OCI-LY7 (cell line): ENCODE data around the gene PLPPR1.

Experiments used
- CTCF ChIP-seq: fragments of 200-600 bp; sonication (generic); conservative IDR thresholded peaks from 2 replicates; pipeline ENCODE4 v1.5.1; 2014; ENCODE audit warnings: mild to moderate bottlenecking, antibody characterized with exemption, low read length, moderate library complexity, mixed read lengths
- EZH2phosphoT487 ChIP-seq: fragments of 200-600 bp; sonication (generic); IDR thresholded peaks from 2 replicates; pipeline ENCODE4 v1.6.1; 2018; ENCODE audit warnings: low read depth, borderline replicate concordance, mild to moderate bottlenecking, mixed run types, antibody characterized with exemption, low read length, moderate library complexity, mixed read lengths

GRCh38 chr9:101336091-101336490, 307.6 kb downstream of the PLPPR1 start:
- TF ChIP-seq EZH2phosphoT487 = no peak
- no peak for TF ChIP-seq CTCF
